ENCODE results near the gene GALM. TPM values are rescaled to one million over a fixed set of nuclear protein-coding genes. Genes with fewer than 3 reads are reported as not detected.

GALM gene
- total RNA-seq (2021; fragmentation: NEBNext Ultra II Directional; extraction: Animal tissue kit (Norgen Biotek cat#: 25700)) = 10 to 100 TPM in 1 of 6 experiments, 1 to 10 TPM in 5; 6.5 to 10.1 (median 9.1) TPM
- long read RNA-seq, transcript GALM-201 (7 exons, 2,484 nt) = major isoform, 20 of 21 reads
- long read RNA-seq, partial matches to known transcripts = 0 of 21 reads
- long read RNA-seq, other reads (novel, unspliced or antisense) = 1 of 21 reads

DNA sequence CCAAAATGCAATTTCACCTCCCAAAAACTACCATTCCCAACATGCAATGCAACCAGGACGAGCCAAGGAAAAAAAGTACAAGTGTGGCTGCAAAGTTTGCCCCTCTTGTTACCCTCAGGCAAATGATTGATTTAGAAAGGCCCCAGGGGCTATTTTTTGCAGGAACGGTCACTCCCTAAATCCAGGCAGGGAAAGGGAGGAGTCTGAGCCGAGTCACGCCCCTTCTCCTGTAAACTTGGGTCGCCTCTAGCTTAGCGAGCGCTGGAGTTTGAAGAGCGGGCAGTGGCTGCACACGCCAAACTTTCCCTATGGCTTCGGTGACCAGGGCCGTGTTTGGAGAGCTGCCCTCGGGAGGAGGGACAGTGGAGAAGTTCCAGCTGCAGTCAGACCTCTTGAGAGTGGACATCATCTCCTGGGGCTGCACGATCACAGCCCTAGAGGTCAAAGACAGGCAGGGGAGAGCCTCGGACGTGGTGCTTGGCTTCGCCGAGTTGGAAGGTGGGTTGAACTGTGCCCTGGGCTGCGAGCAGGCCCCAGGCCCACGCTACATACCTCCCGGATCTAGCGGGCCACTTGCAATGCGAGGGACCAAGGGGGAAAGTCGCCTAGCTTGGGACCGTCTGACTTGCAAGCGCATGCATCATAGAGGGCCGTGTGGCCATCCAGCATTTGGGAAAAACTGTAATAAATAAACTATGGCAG, at the start of gene GALM:
TSS of gene GALM (plus strand) at position 261 of the 702 bp plus-strand sequence. CDS start at position 309, 48 bp downstream.
- Mint-ChIP-seq H3K27me3 (ENCODE audit: insufficient read depth) (peaks cover 6% of the 10 kb centered on the region), H3K4me3 (peak within 1 kb of the TSS; percentile 90), H3K9me3 (no peaks in the 10 kb centered on the region), H3K4me1 (ENCODE audit: low read depth) (peaks cover 47% of the 10 kb centered on the region), H3K36me3 (ENCODE audit: low read depth) (no peaks in the 10 kb centered on the region), H3K27ac (peak within 1 kb of the TSS; percentile 74)
- DNase-seq = peak; percentile 94
- TF ChIP-seq, protein P1, sequence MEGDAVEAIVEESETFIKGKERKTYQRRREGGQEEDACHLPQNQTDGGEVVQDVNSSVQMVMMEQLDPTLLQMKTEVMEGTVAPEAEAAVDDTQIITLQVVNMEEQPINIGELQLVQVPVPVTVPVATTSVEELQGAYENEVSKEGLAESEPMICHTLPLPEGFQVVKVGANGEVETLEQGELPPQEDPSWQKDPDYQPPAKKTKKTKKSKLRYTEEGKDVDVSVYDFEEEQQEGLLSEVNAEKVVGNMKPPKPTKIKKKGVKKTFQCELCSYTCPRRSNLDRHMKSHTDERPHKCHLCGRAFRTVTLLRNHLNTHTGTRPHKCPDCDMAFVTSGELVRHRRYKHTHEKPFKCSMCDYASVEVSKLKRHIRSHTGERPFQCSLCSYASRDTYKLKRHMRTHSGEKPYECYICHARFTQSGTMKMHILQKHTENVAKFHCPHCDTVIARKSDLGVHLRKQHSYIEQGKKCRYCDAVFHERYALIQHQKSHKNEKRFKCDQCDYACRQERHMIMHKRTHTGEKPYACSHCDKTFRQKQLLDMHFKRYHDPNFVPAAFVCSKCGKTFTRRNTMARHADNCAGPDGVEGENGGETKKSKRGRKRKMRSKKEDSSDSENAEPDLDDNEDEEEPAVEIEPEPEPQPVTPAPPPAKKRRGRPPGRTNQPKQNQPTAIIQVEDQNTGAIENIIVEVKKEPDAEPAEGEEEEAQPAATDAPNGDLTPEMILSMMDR (IDR thresholded peaks at IDR 0.05) = no peak

DNA sequence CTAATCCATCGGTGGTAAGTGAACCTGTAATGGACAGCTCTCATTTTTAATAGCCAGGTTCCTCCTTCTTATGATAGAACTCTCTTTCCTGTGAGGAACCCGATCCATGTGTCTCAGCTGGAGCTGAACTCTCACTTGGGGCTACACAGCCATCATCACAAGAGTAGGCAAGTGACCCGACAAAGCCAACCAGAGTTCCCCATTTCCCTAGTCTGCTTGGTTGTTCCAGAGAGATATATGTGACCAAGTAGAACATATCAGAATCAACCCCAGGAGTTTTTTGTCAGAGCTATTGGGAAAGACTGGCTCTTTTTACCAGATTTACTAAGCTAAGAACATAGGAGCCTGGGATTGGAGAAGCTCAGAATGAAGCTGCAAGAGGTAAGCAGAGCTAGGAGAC, 48.6 kb upstream of the GALM start:
- H3K9me3 Mint-ChIP-seq = no peaks in the 10 kb centered on the region
- H3K36me3 Mint-ChIP-seq (ENCODE audit: low read depth) = no peaks in the 10 kb centered on the region
- TF ChIP-seq, protein P1 (IDR thresholded peaks at IDR 0.05) = no peak
- DNase-seq = no peak
- peaks cover 4% of the 10 kb centered on the region; the same call in 1 of the 2 replicates for H3K27me3 Mint-ChIP-seq (ENCODE audit: insufficient read depth)
- peaks cover 40% of the 10 kb centered on the region for H3K4me1 Mint-ChIP-seq (ENCODE audit: low read depth)
- H3K27ac Mint-ChIP-seq = no peak overlapping the region
- no peak overlapping the region for H3K4me3 Mint-ChIP-seq

DNA sequence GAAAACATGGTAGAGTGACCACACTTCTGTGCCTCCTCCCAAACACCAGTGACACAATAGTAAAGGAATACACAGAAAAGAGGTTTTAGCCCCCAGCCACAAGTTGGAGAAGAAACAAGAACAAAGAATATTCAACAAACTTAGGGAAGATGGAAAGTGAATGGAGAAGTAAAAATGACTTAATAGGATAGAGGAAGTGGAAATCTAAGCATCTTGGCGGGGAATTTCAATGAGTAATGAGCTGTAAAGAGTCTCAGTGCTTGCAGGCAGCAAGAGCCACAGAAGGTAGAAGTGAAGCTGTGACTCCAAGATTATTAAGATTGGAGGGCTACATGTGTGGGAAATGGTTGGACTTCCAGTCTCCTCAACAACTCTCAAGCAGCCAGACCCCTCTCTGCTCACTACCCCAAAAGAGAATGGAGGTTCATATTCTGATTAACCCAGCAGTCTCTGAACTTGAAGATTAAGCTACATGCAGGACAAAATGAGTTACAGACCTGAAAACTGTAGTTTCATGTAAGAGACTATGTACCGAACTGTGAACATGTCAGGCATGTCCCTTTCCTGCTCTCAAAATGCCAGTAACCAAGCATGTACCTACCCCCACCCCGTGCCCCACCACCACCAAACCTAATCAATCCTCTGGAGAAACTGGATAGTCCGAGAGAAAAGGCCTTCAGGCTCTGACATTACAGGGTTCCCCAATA, 46.3 kb upstream of the GALM start:
- Mint-ChIP-seq H3K27me3 (ENCODE audit: insufficient read depth) (peaks cover 4% of the 10 kb centered on the region; the same call in 1 of the 2 replicates), H3K4me3 (no peak overlapping the region), H3K4me1 (ENCODE audit: low read depth) (peaks cover 26% of the 10 kb centered on the region), H3K9me3 (no peaks in the 10 kb centered on the region), H3K36me3 (ENCODE audit: low read depth) (no peaks in the 10 kb centered on the region), H3K27ac (peak overlapping the region; percentile 51; the same call in 1 of the 2 replicates)
- no peak for DNase-seq
- TF ChIP-seq, protein P1 (IDR thresholded peaks at IDR 0.05) = no peak

DNA sequence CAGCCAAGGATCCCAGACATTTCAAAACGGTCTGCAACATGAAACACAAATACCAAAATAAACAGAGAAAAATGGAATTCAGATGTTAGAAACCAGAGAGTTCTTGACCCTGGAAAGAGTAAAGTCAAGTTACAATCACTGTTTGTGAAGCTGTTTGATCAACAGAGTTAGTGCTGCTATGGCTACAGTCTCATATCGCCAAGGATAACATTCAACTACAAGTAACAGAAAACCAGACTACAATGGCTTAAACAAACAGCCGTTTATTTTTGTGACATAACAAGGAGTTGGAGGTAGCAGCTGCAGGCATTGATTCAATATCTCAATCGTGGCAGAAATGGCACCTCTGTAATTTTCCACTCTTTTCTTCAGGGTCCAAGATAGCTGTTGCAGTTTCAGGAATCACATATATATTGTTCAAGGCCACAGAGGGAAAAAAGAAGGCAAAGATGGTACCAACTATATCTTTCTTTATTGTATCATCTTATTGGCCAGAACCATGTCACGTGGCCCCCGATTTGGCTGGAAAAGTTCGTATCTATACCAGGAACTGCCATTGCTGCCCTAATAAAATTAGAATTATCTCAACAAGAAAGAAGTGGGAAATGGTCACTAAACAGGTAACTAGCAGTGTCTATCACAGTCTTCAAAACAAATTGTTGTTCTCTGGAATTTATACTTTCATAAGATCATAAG, 45.5 kb upstream of the GALM start:
- DNase-seq = no peak
- no peaks in the 10 kb centered on the region for H3K9me3 Mint-ChIP-seq
- TF ChIP-seq, protein P1 (IDR thresholded peaks at IDR 0.05) = no peak
- H3K4me3 Mint-ChIP-seq = no peak overlapping the region
- peaks cover 19% of the 10 kb centered on the region for H3K4me1 Mint-ChIP-seq (ENCODE audit: low read depth)
- H3K36me3 Mint-ChIP-seq (ENCODE audit: low read depth) = no peaks in the 10 kb centered on the region
- H3K27ac Mint-ChIP-seq = peak overlapping the region; percentile 51; the same call in 1 of the 2 replicates
- peaks cover 4% of the 10 kb centered on the region; the same call in 1 of the 2 replicates for H3K27me3 Mint-ChIP-seq (ENCODE audit: insufficient read depth)

DNA sequence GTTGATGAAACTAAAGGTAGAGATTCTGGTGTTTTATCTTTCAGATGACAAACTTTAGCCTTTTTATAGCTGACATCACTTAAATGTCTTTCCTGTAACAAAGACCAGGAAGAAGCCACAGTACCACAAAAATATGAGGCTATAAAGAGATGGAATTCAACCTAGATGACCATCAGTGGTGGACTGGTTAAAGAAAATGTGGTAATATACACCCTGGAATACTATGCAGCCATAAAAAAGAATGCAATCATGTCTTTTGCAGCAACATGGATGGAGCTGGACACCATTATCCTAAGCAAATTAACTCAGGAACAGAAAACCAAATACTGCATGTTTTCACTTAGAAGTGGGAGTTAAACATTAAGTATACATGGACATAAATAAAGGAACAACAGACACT, 44.9 kb upstream of the GALM start:
- H3K27ac Mint-ChIP-seq = no peak overlapping the region

More for the DNA sequence above, 44.9 kb upstream of the GALM start:
- H3K9me3 Mint-ChIP-seq = no peaks in the 10 kb centered on the region
- DNase-seq = no peak
- no peak overlapping the region for H3K4me3 Mint-ChIP-seq
- TF ChIP-seq, protein P1 (IDR thresholded peaks at IDR 0.05) = no peak
- H3K4me1 Mint-ChIP-seq (ENCODE audit: low read depth) = peaks cover 17% of the 10 kb centered on the region
- no peaks in the 10 kb centered on the region for H3K36me3 Mint-ChIP-seq (ENCODE audit: low read depth)
- peaks cover 4% of the 10 kb centered on the region; the same call in 1 of the 2 replicates for H3K27me3 Mint-ChIP-seq (ENCODE audit: insufficient read depth)

Measured in HFFc6 (cell line).